Rectal smooth muscle tissue (tissue), 1 donor: ENCODE measurements around the gene AKR1E2.

Experiments
- H3K27ac ChIP-seq: one replicate; pipeline ENCODE4 v1.7.0; 2013; ENCODE audit warnings: low read depth, low read length, inconsistent platforms
- H3K27me3 ChIP-seq: one replicate; pipeline ENCODE4 v1.7.0; 2013; ENCODE audit warnings: low read length; ENCODE audit not compliant: control insufficient read depth, insufficient read depth
- H3K36me3 ChIP-seq: one replicate; pipeline ENCODE4 v1.7.0; 2013; ENCODE audit warnings: low read length; ENCODE audit not compliant: control insufficient read depth, insufficient read depth
- H3K4me1 ChIP-seq: one replicate; pipeline ENCODE4 v1.7.0; 2013; ENCODE audit warnings: low read length; ENCODE audit not compliant: control insufficient read depth, insufficient read depth
- H3K4me3 ChIP-seq: one replicate; pipeline ENCODE4 v1.7.0; 2013; ENCODE audit warnings: low read length
- H3K9ac ChIP-seq: one replicate; pipeline ENCODE4 v1.7.0; 2013; ENCODE audit warnings: low read length

The AKR1E2 gene

GRCh38 chr10:4888236-4888635 lies 62.2 kb downstream of the AKR1E2 start:
- Histone ChIP-seq H3K27ac (no peak overlapping the region), H3K9ac (no peak overlapping the region), H3K27me3 (no peaks in the 10 kb centered on the region), H3K4me3 (no peak overlapping the region), H3K36me3 (no peaks in the 10 kb centered on the region), H3K4me1 (no peaks in the 10 kb centered on the region)

GRCh38 chr10:4889959-4890358 lies 64.0 kb downstream of the AKR1E2 start:
- no peak overlapping the region for H3K9ac ChIP-seq
- H3K27me3 ChIP-seq, result no peaks in the 10 kb centered on the region
- H3K4me1 ChIP-seq, result no peaks in the 10 kb centered on the region
- H3K36me3 ChIP-seq, result no peaks in the 10 kb centered on the region
- H3K4me3 ChIP-seq, result no peak overlapping the region
- H3K27ac ChIP-seq, result no peak overlapping the region

- H3K9ac ChIP-seq, result no peak overlapping the region
- H3K36me3 ChIP-seq, result no peaks in the 10 kb centered on the region
- no peak overlapping the region for H3K4me3 ChIP-seq
- H3K27ac ChIP-seq, result no peak overlapping the region
- H3K27me3 ChIP-seq, result no peaks in the 10 kb centered on the region
- no peaks in the 10 kb centered on the region for H3K4me1 ChIP-seq
Measured at GRCh38 chr10:4892681-4893080, 66.7 kb downstream of the AKR1E2 start.

- Histone ChIP-seq H3K4me1 (no peaks in the 10 kb centered on the region), H3K36me3 (no peaks in the 10 kb centered on the region), H3K27me3 (no peaks in the 10 kb centered on the region), H3K4me3 (no peak overlapping the region), H3K9ac (no peak overlapping the region), H3K27ac (no peak overlapping the region)
Measured at GRCh38 chr10:4894335-4894734, 68.3 kb downstream of the AKR1E2 start.
